Esophagus muscularis mucosa (tissue), 4 donors: ENCODE results near the gene OR6C4.

Experiments used
- CTCF ChIP-seq, 3 experiments: fragments of 200-600 bp in 2 of 3; fragments of 450-650 bp in 1 of 3; sonication (generic) in 2 of 3; IDR thresholded peaks; one replicate each; pipeline ENCODE4 v1.5.1; 2017 to 2019; ENCODE audit warnings: antibody characterized with exemption in 3 of 3, mild to moderate bottlenecking in 2 of 3, moderate library complexity in 1 of 3
- EP300 ChIP-seq: sonication (generic); formaldehyde crosslinking; IDR thresholded peaks from one replicate; pipeline ENCODE4 v1.6.1; 2017; ENCODE audit warnings: antibody characterized with exemption
- POLR2A ChIP-seq: fragments of 450-650 bp; IDR thresholded peaks from one replicate; pipeline ENCODE4 v1.6.1; 2017; ENCODE audit warnings: antibody characterized with exemption, moderate library complexity, mild to moderate bottlenecking, low read depth

DNA sequence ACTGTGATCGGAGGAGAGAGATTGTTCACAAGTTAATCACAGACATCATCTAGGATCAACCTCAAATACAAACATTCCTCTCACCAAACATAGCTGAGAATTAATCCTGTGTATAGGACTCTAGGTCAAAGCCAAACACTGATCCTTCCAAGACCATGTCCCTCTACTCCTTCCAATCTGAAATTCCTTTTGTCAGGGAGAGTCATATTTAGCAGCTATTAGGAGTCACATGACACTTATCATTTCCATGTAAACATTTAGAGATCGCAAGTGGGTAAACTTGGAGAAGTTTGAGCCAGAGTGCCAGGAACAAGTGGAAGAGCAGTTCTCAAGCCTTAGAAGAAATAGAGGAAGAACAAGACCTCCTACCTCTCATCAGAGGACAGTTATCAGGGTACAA lies 36.4 kb downstream of the OR6C4 start:
- TF ChIP-seq CTCF (IDR thresholded peaks at IDR 0.05) (no peak), EP300 (no peak), POLR2A (no peak)
